IPS-18c (cell line): ENCODE data around the gene NOS1AP.
"Not testable (repeated sequence)": the region's sequence is repeated elsewhere in the genome, so short reads cannot be mapped to it uniquely, and the experiment has no call there.

Experiments
- H3K4me3 ChIP-seq: 2 replicates; pipeline ENCODE4 v1.7.0; 2013; ENCODE audit warnings: low read depth, mild to moderate bottlenecking, low read length, moderate library complexity; ENCODE audit not compliant: insufficient read depth
- H3K9me3 ChIP-seq: one replicate; pipeline ENCODE4 v1.6.1; 2013; ENCODE audit warnings: mild to moderate bottlenecking, low read length, moderate library complexity; ENCODE audit not compliant: control insufficient read depth, insufficient read depth

NOS1AP gene

GRCh38 chr1:162079030-162079429 is 9.5 kb downstream of the NOS1AP start:
- Histone ChIP-seq H3K4me3 (no peak overlapping the region), H3K9me3 (peaks cover 2% of the 10 kb centered on the region)

GRCh38 chr1:162080472-162081015 is 11.1 kb downstream of the NOS1AP start:
- no peak overlapping the region for H3K4me3 ChIP-seq
- H3K9me3 ChIP-seq = peaks cover 2% of the 10 kb centered on the region

- Histone ChIP-seq H3K9me3 (peaks cover 2% of the 10 kb centered on the region), H3K4me3 (no peak overlapping the region)
Observed at GRCh38 chr1:162081316-162081715, 11.8 kb downstream of the NOS1AP start.

- not testable (repeated sequence) for H3K9me3 ChIP-seq, H3K4me3 ChIP-seq
Observed at GRCh38 chr1:162082080-162082479, 12.6 kb downstream of the NOS1AP start.

- no peak overlapping the region for H3K4me3 ChIP-seq
- H3K9me3 ChIP-seq = peaks cover 2% of the 10 kb centered on the region
Observed at GRCh38 chr1:162083273-162083672, 13.8 kb downstream of the NOS1AP start.

GRCh38 chr1:162085991-162086390 is 16.5 kb downstream of the NOS1AP start:
- H3K4me3 ChIP-seq = no peak overlapping the region
- H3K9me3 ChIP-seq = peaks cover 2% of the 10 kb centered on the region

- Histone ChIP-seq H3K4me3 (no peak overlapping the region), H3K9me3 (no peaks in the 10 kb centered on the region)
Observed at GRCh38 chr1:162087111-162087510, 17.6 kb downstream of the NOS1AP start.

- H3K9me3 ChIP-seq = no peaks in the 10 kb centered on the region
- H3K4me3 ChIP-seq = no peak overlapping the region
Observed at GRCh38 chr1:162087574-162087973, 18.1 kb downstream of the NOS1AP start.

- Histone ChIP-seq H3K4me3 (no peak overlapping the region), H3K9me3 (no peaks in the 10 kb centered on the region)
Observed at GRCh38 chr1:162088281-162088969, 18.9 kb downstream of the NOS1AP start.

GRCh38 chr1:162089748-162090147 is 20.3 kb downstream of the NOS1AP start:
- Histone ChIP-seq H3K9me3 (no peaks in the 10 kb centered on the region), H3K4me3 (no peak overlapping the region)

- no peak overlapping the region for H3K4me3 ChIP-seq
- no peaks in the 10 kb centered on the region for H3K9me3 ChIP-seq
Observed at GRCh38 chr1:162090378-162090777, 20.9 kb downstream of the NOS1AP start.

- Histone ChIP-seq H3K4me3 (no peak overlapping the region), H3K9me3 (no peaks in the 10 kb centered on the region)
Observed at GRCh38 chr1:162091681-162092524, 22.4 kb downstream of the NOS1AP start.

GRCh38 chr1:162093095-162093494 is 23.6 kb downstream of the NOS1AP start:
- Histone ChIP-seq H3K9me3 (no peaks in the 10 kb centered on the region), H3K4me3 (no peak overlapping the region)

GRCh38 chr1:162094271-162094670 is 24.8 kb downstream of the NOS1AP start:
- no peak overlapping the region for H3K4me3 ChIP-seq

GRCh38 chr1:162094723-162095122 is 25.2 kb downstream of the NOS1AP start:
- H3K4me3 ChIP-seq = no peak overlapping the region
- no peaks in the 10 kb centered on the region for H3K9me3 ChIP-seq

More at GRCh38 chr1:162094271-162094670, 24.8 kb downstream of the NOS1AP start:
- H3K9me3 ChIP-seq = no peaks in the 10 kb centered on the region

GRCh38 chr1:162107911-162108310 is 38.4 kb downstream of the NOS1AP start:
- H3K9me3 ChIP-seq = peaks cover 2% of the 10 kb centered on the region
- no peak overlapping the region for H3K4me3 ChIP-seq

- Histone ChIP-seq H3K4me3 (no peak overlapping the region), H3K9me3 (peaks cover 2% of the 10 kb centered on the region)
Observed at GRCh38 chr1:162108426-162108825, 38.9 kb downstream of the NOS1AP start.

- H3K9me3 ChIP-seq = peaks cover 2% of the 10 kb centered on the region
Observed at GRCh38 chr1:162110910-162111309, 41.4 kb downstream of the NOS1AP start.

More at GRCh38 chr1:162110910-162111309, 41.4 kb downstream of the NOS1AP start:
- no peak overlapping the region for H3K4me3 ChIP-seq
